HG03520 (cell line): Measurements from ENCODE around the gene AGPAT2.
A peak's percentile ranks its signal among the peaks of the same experiment; 100 is the strongest.

Source experiments
- ATAC-seq: cut with Tn5 transposase; IDR thresholded peaks from one replicate; pipeline ENCODE4 v1.9.1; 2021; ENCODE audit warnings: mild to moderate bottlenecking, moderate library complexity; ENCODE audit not compliant: unreplicated experiment

The AGPAT2 gene

GRCh38 chr9:136686794-136687711 lies at the start of gene AGPAT2:
AGPAT2 (minus strand) TSS chr9:136687457; CDS start chr9:136687357, 100 bp downstream.
- no peak for ATAC-seq

- ATAC-seq: no peak
Measured at GRCh38 chr9:136735812-136736480, 48.7 kb upstream of the AGPAT2 start.

- ATAC-seq: no peak
Measured at GRCh38 chr9:136734837-136735496, 47.7 kb upstream of the AGPAT2 start.

GRCh38 chr9:136733611-136734010 lies 46.4 kb upstream of the AGPAT2 start:
- ATAC-seq: no peak

- no peak for ATAC-seq
Measured at GRCh38 chr9:136732444-136733178, 45.4 kb upstream of the AGPAT2 start.

GRCh38 chr9:136729926-136730325 lies 42.7 kb upstream of the AGPAT2 start:
- no peak for ATAC-seq

- ATAC-seq: no peak
Measured at GRCh38 chr9:136729144-136729543, 41.9 kb upstream of the AGPAT2 start.

- ATAC-seq: peak; percentile 11
Measured at GRCh38 chr9:136728548-136729123, 41.4 kb upstream of the AGPAT2 start.

- ATAC-seq: peak; percentile 58
Measured at GRCh38 chr9:136728080-136728547, 40.9 kb upstream of the AGPAT2 start.

GRCh38 chr9:136726631-136727191 lies 39.5 kb upstream of the AGPAT2 start:
- no peak for ATAC-seq

- no peak for ATAC-seq
Measured at GRCh38 chr9:136726118-136726517, 38.9 kb upstream of the AGPAT2 start.

GRCh38 chr9:136725612-136726011 lies 38.4 kb upstream of the AGPAT2 start:
- ATAC-seq: no peak

- ATAC-seq: no peak
Measured at GRCh38 chr9:136724772-136725171, 37.5 kb upstream of the AGPAT2 start.

GRCh38 chr9:136723989-136724388 lies 36.7 kb upstream of the AGPAT2 start:
- ATAC-seq: no peak

- no peak for ATAC-seq
Measured at GRCh38 chr9:136723362-136723976, 36.2 kb upstream of the AGPAT2 start.

GRCh38 chr9:136722969-136723356 lies 35.7 kb upstream of the AGPAT2 start:
- no peak for ATAC-seq

GRCh38 chr9:136722093-136722968 lies 35.1 kb upstream of the AGPAT2 start:
- ATAC-seq: no peak

GRCh38 chr9:136721339-136722092 lies 34.3 kb upstream of the AGPAT2 start:
- ATAC-seq: no peak
